ENCODE data around the gene C6.

DNA sequence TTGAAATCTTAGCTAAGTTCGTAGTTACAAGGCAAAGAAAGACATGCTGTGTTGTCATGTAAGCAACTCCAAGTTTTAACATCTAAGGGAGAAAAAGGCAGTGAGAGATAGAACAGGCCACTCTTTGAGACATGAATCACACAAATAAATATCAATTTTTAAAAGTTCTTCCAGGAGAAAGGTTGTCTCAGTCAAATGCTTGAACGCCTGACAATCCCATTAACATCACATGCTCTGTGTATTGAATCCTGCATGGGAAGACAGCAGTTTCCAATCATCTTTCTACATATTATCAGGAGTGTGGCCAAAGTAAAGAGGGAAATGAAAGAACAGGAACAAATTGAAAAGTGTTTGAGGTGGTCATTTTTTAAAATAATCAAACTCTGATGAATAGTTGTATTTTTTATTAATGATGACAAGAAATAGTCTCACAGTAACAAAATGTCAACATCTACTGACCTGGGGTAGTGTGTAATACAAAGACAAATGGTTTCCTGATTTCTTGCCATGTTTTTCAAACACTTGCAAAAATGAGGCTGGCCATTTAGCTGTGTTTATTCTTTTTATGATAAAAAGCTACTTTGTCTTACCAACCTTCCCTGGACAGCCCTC lies 6.4 kb upstream of the C6 start:
- TF ChIP-seq, protein P1, sequence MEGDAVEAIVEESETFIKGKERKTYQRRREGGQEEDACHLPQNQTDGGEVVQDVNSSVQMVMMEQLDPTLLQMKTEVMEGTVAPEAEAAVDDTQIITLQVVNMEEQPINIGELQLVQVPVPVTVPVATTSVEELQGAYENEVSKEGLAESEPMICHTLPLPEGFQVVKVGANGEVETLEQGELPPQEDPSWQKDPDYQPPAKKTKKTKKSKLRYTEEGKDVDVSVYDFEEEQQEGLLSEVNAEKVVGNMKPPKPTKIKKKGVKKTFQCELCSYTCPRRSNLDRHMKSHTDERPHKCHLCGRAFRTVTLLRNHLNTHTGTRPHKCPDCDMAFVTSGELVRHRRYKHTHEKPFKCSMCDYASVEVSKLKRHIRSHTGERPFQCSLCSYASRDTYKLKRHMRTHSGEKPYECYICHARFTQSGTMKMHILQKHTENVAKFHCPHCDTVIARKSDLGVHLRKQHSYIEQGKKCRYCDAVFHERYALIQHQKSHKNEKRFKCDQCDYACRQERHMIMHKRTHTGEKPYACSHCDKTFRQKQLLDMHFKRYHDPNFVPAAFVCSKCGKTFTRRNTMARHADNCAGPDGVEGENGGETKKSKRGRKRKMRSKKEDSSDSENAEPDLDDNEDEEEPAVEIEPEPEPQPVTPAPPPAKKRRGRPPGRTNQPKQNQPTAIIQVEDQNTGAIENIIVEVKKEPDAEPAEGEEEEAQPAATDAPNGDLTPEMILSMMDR (IDR thresholded peaks at IDR 0.05; ENCODE audit: poor library complexity, severe bottlenecking): no peak
- TF ChIP-seq RAD21 (conservative IDR thresholded peaks at IDR 0.05) (no peak), EZH2 (IDR thresholded peaks at IDR 0.05; ENCODE audit: borderline replicate concordance, insufficient read depth, low read length, poor library complexity, severe bottlenecking) (no peak), POLR2AphosphoS5 (IDR thresholded peaks at IDR 0.05) (no peak), EP300 (conservative IDR thresholded peaks at IDR 0.05; ENCODE audit: poor library complexity, severe bottlenecking) (no peak)
- TF ChIP-seq, protein P2, sequence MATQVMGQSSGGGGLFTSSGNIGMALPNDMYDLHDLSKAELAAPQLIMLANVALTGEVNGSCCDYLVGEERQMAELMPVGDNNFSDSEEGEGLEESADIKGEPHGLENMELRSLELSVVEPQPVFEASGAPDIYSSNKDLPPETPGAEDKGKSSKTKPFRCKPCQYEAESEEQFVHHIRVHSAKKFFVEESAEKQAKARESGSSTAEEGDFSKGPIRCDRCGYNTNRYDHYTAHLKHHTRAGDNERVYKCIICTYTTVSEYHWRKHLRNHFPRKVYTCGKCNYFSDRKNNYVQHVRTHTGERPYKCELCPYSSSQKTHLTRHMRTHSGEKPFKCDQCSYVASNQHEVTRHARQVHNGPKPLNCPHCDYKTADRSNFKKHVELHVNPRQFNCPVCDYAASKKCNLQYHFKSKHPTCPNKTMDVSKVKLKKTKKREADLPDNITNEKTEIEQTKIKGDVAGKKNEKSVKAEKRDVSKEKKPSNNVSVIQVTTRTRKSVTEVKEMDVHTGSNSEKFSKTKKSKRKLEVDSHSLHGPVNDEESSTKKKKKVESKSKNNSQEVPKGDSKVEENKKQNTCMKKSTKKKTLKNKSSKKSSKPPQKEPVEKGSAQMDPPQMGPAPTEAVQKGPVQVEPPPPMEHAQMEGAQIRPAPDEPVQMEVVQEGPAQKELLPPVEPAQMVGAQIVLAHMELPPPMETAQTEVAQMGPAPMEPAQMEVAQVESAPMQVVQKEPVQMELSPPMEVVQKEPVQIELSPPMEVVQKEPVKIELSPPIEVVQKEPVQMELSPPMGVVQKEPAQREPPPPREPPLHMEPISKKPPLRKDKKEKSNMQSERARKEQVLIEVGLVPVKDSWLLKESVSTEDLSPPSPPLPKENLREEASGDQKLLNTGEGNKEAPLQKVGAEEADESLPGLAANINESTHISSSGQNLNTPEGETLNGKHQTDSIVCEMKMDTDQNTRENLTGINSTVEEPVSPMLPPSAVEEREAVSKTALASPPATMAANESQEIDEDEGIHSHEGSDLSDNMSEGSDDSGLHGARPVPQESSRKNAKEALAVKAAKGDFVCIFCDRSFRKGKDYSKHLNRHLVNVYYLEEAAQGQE (IDR thresholded peaks at IDR 0.05; ENCODE audit: borderline replicate concordance): no peak

Measured in neural cell (in vitro differentiated cells).